Skeletal muscle satellite cell (primary cell): ENCODE data around the gene THAP11. TPM values are rescaled to one million over a fixed set of nuclear protein-coding genes. Genes with fewer than 3 reads are reported as not detected.

Experiments
- H3K27me3 ChIP-seq: 2 replicates; pipeline ENCODE4 v1.7.0; 2013; ENCODE audit warnings: low read length; ENCODE audit not compliant: control insufficient read depth, insufficient read depth
- H3K36me3 ChIP-seq: 2 replicates; pipeline ENCODE4 v1.7.0; 2013; ENCODE audit warnings: mild to moderate bottlenecking, control low read depth, low read length; ENCODE audit not compliant: insufficient read depth
- H3K4me1 ChIP-seq: 2 replicates; pipeline ENCODE4 v1.7.0; 2013; ENCODE audit warnings: low read length; ENCODE audit not compliant: control insufficient read depth, insufficient read depth
- H3K4me2 ChIP-seq: 2 replicates; pipeline ENCODE4 v1.7.0; 2013; ENCODE audit warnings: mild to moderate bottlenecking, low read length
- H3K4me3 ChIP-seq: 2 replicates; pipeline ENCODE4 v1.7.0; 2013; ENCODE audit warnings: low read length
- H3K9ac ChIP-seq: 2 replicates; pipeline ENCODE4 v1.7.0; 2013; ENCODE audit warnings: mild to moderate bottlenecking, low read depth, low read length, moderate library complexity
- H3K9me3 ChIP-seq: replicated peaks from 2 replicates; pipeline ENCODE4 v1.7.0; 2013; ENCODE audit warnings: mild to moderate bottlenecking, control low read depth, low read length
- total RNA-seq: library from RNA; depleted of rRNA; stranded (reverse); fragments of >200 nt; gene quantifications from 2 replicates; pipeline ENCODE4 v1.2.3, GENCODE V29; 2012; rRNA removed

THAP11 gene
- total RNA-seq = 17.0 and 26.0 TPM in 2 replicates

GRCh38 chr16:67841816-67842508 is at the start of gene THAP11:
Gene THAP11 (plus strand): TSS chr16:67842320. CDS start chr16:67842555, 235 bp downstream.
- Histone ChIP-seq H3K9me3 (no peaks in the 10 kb centered on the region), H3K36me3 (no peaks in the 10 kb centered on the region), H3K9ac (peak within 1 kb of the TSS; percentile 91), H3K4me1 (peaks cover 42% of the 10 kb centered on the region), H3K4me3 (peak within 1 kb of the TSS; percentile 91), H3K27me3 (no peaks in the 10 kb centered on the region), H3K4me2 (peak within 1 kb of the TSS; percentile 93)

GRCh38 chr16:67796099-67796718 is 45.9 kb upstream of the THAP11 start:
- Histone ChIP-seq H3K4me3 (no peak overlapping the region), H3K9ac (no peak overlapping the region), H3K9me3 (no peaks in the 10 kb centered on the region)

GRCh38 chr16:67800338-67800926 is 41.7 kb upstream of the THAP11 start:
- Histone ChIP-seq H3K9ac (no peak overlapping the region), H3K4me1 (peaks cover 14% of the 10 kb centered on the region), H3K9me3 (no peaks in the 10 kb centered on the region), H3K4me2 (no peak overlapping the region), H3K36me3 (peaks cover 13% of the 10 kb centered on the region), H3K27me3 (no peaks in the 10 kb centered on the region), H3K4me3 (no peak overlapping the region)

More at GRCh38 chr16:67796099-67796718, 45.9 kb upstream of the THAP11 start:
- Histone ChIP-seq H3K4me2 (no peak overlapping the region), H3K36me3 (peaks cover 9% of the 10 kb centered on the region), H3K4me1 (peaks cover 8% of the 10 kb centered on the region), H3K27me3 (no peaks in the 10 kb centered on the region)

- Histone ChIP-seq H3K4me2 (no peak overlapping the region), H3K9me3 (no peaks in the 10 kb centered on the region), H3K4me3 (no peak overlapping the region), H3K27me3 (no peaks in the 10 kb centered on the region), H3K36me3 (peaks cover 13% of the 10 kb centered on the region), H3K4me1 (peaks cover 17% of the 10 kb centered on the region), H3K9ac (no peak overlapping the region)
Measured at GRCh38 chr16:67801241-67801640, 40.9 kb upstream of the THAP11 start.

GRCh38 chr16:67801883-67802282 is 40.2 kb upstream of the THAP11 start:
- Histone ChIP-seq H3K4me3 (no peak overlapping the region), H3K4me1 (peaks cover 17% of the 10 kb centered on the region), H3K9ac (no peak overlapping the region), H3K36me3 (peaks cover 13% of the 10 kb centered on the region), H3K9me3 (no peaks in the 10 kb centered on the region), H3K27me3 (no peaks in the 10 kb centered on the region), H3K4me2 (no peak overlapping the region)

- Histone ChIP-seq H3K9ac (no peak overlapping the region), H3K4me2 (no peak overlapping the region), H3K36me3 (peaks cover 8% of the 10 kb centered on the region), H3K9me3 (no peaks in the 10 kb centered on the region), H3K4me3 (no peak overlapping the region), H3K4me1 (peaks cover 23% of the 10 kb centered on the region), H3K27me3 (no peaks in the 10 kb centered on the region)
Measured at GRCh38 chr16:67803894-67804293, 38.2 kb upstream of the THAP11 start.

- Histone ChIP-seq H3K9me3 (no peaks in the 10 kb centered on the region), H3K27me3 (no peaks in the 10 kb centered on the region), H3K9ac (peak overlapping the region; percentile 90), H3K36me3 (peaks cover 4% of the 10 kb centered on the region), H3K4me2 (peak overlapping the region; percentile 99), H3K4me1 (peaks cover 22% of the 10 kb centered on the region), H3K4me3 (peak overlapping the region; percentile 84)
Measured at GRCh38 chr16:67804853-67805542, 37.1 kb upstream of the THAP11 start.

- H3K36me3 ChIP-seq = peaks cover 4% of the 10 kb centered on the region
- H3K9ac ChIP-seq = peak overlapping the region; percentile 90
- H3K4me2 ChIP-seq = peak overlapping the region; percentile 99
- no peaks in the 10 kb centered on the region for H3K9me3 ChIP-seq
- peaks cover 15% of the 10 kb centered on the region for H3K4me1 ChIP-seq
- peak overlapping the region; percentile 84 for H3K4me3 ChIP-seq
- H3K27me3 ChIP-seq = no peaks in the 10 kb centered on the region
Measured at GRCh38 chr16:67805718-67806427, 36.2 kb upstream of the THAP11 start.

DNA sequence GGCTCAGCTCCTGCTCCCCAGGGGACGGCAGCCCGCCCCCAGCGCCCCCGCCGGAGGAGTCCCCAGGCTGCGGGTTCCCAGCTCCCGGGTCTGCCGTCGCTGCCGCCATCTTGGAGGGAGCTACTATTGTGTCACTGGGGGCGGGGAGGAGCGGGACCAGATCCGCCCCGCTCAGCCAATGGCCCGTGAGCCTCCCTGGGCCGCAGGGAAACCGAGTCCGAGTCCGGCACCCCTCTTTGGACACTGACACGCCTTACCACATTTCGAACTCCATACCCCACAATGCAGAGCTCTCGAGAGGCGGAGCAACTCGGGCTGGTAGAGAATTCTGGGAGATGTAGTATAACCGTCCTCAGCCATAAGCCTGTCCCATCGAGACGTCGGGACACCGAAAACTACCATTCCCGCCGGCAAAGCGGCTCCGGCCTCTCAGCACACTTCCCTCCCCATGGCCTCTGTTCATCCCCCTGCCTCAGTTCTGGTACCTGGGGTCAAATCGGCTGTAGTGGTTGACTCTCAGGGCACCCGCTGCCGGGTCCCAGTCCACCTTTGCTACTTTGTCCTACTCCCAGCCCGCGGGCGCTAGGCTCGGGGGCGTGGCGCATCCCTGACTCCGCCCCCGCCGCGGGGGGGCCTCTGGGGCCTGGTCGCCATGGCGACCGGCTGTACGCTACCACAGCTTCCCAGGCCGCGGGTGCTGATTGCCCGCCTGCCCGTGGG is 35.5 kb upstream of the THAP11 start, which contains the start of the genes RANBP10 and TSNAXIP1:
Gene RANBP10, minus strand, starts transcription at position 133 of the 720 bp plus-strand sequence. Its CDS starts 24 bp downstream, at position 109.
Gene TSNAXIP1, plus strand, starts transcription at position 462 of the 720 bp plus-strand sequence. CDS start 261 bp downstream, outside the sequence.
- peaks cover 4% of the 10 kb centered on the region for H3K36me3 ChIP-seq
- peak within 1 kb of the TSS; percentile 90 for H3K9ac ChIP-seq
- peak within 1 kb of the TSS; percentile 99 for H3K4me2 ChIP-seq
- no peaks in the 10 kb centered on the region for H3K9me3 ChIP-seq
- no peaks in the 10 kb centered on the region for H3K27me3 ChIP-seq
- peak within 1 kb of the TSS; percentile 84 for H3K4me3 ChIP-seq
- H3K4me1 ChIP-seq = peaks cover 15% of the 10 kb centered on the region

DNA sequence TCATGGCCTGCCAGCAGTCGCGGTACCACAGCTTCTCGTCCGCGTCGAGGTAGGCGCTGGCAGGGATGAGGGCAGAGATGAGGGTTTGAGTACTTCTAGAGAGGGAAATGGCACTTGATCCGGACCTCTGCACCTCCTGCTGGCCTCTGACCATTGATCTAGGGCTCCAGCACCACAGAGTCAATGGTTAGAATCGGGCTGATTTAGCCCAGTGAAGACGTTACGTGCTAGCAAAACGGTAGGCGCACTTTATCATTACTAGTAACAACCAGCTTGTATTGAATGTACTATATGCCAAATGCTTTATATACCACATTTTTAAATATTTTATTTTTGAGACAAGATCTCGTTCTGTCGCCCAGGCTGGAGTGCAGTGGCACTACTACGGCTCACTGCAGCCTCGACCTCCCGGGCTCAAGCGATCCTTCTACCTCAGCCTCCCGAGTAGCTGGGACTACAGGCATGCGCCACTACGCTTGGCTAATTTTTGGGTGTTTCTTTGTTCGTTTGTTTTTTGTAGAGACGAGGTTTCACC is 34.9 kb upstream of the THAP11 start:
- peak overlapping the region; percentile 75 for H3K9ac ChIP-seq
- no peaks in the 10 kb centered on the region for H3K27me3 ChIP-seq
- H3K4me3 ChIP-seq = peak overlapping the region; percentile 84
- peak overlapping the region; percentile 87 for H3K4me2 ChIP-seq
- H3K9me3 ChIP-seq = no peaks in the 10 kb centered on the region
- H3K4me1 ChIP-seq = peaks cover 15% of the 10 kb centered on the region
- peaks cover 4% of the 10 kb centered on the region for H3K36me3 ChIP-seq
